Kidney (tissue), 14 donors: Measurements from ENCODE around the gene SRPX2. TPM values are rescaled to one million over a fixed set of nuclear protein-coding genes. Genes with fewer than 3 reads are reported as not detected.
A peak's percentile ranks its signal among the peaks of the same experiment; 100 is the strongest.

Source experiments
- DNase-seq, 5 donors: peaks; one replicate each; pipeline ENCODE4 v3.0.0-alpha.2; 2013 to 2020
- FAIRE-seq: peaks from 2 replicates; lab custom pipeline; 2012; peaks lifted over from hg19 to GRCh38; lab: Jason Lieb, UNC
- H3K27ac ChIP-seq, 2 donors: one replicate each; pipeline ENCODE4 v1.7.0; 2013; ENCODE audit warnings: low read depth in 2 of 2, low read length in 2 of 2, inconsistent platforms in 1 of 2
- H3K27me3 ChIP-seq: one replicate; pipeline ENCODE4 v1.7.1; 2013; ENCODE audit warnings: low read length, inconsistent platforms; ENCODE audit not compliant: control insufficient read depth, insufficient read depth
- H3K36me3 ChIP-seq, 3 donors: one replicate each; pipeline versions ENCODE4 v1.7.0 to v1.7.1; 2013; ENCODE audit warnings: low read length in 3 of 3, control low read depth in 1 of 3, inconsistent platforms in 1 of 3; ENCODE audit not compliant: insufficient read depth in 3 of 3, control insufficient read depth in 2 of 3
- H3K4me1 ChIP-seq, 3 donors: one replicate each; pipeline versions ENCODE4 v1.7.0 to v1.7.1; 2013; ENCODE audit warnings: low read length in 3 of 3, inconsistent platforms in 1 of 3, low read depth in 1 of 3; ENCODE audit not compliant: control insufficient read depth in 2 of 3, insufficient read depth in 2 of 3
- H3K4me3 ChIP-seq, 3 donors: one replicate each; pipeline versions ENCODE4 v1.7.0 to v1.8.1; 2013; ENCODE audit warnings: low read length in 3 of 3, control low read depth in 1 of 3, inconsistent platforms in 1 of 3
- H3K9ac ChIP-seq, 3 donors: one replicate each; pipeline versions ENCODE4 v1.7.0 to v1.7.1; 2013; ENCODE audit warnings: low read length in 3 of 3, control low read depth in 1 of 3, inconsistent platforms in 1 of 3
- H3K9me3 ChIP-seq, 3 donors: one replicate each; pipeline versions ENCODE4 v1.7.0 to v1.7.1; 2013; ENCODE audit warnings: low read length in 3 of 3, control low read depth in 1 of 3, inconsistent platforms in 1 of 3; ENCODE audit not compliant: control insufficient read depth in 2 of 3, insufficient read depth in 1 of 3
- CTCF ChIP-seq: IDR thresholded peaks from 3 replicates; pipeline ENCODE4 v1.5.1; 2012; ENCODE audit warnings: mild to moderate bottlenecking, moderate library complexity, borderline replicate concordance; ENCODE audit not compliant: insufficient read depth; ENCODE audit errors: extremely low read depth
- intact Hi-C: fragments of 100-400 bp; cut with DNase I; formaldehyde crosslinking; loops from one replicate; pipeline ENCODE4 v1.11.1; 2022
- polyA plus RNA-seq: library from polyadenylated mRNA; stranded (reverse); fragments of 350-450 nt; fragmentation: Illumina TruSeq; extraction: RNeasy Lipid Tissue Mini Kit (QIAGEN cat#74804); gene quantifications from one replicate; pipeline ENCODE4 v1.2.3, GENCODE V29; 2014; ENCODE audit warnings: low read depth, low replicate concordance; ENCODE audit not compliant: insufficient read depth
- total RNA-seq: library from RNA; stranded (reverse); fragmentation: NEBNext Ultra II Directional; extraction: Animal tissue kit (Norgen Biotek cat#: 25700); gene quantifications from one replicate; pipeline ENCODE4 v1.2.1, GENCODE V29; 2021
- donor health status: control.
- donor health status: control.
- donor health status: control.
- donor health status: control.
- donor health status: control.
- donor health status: DM: yes; HTN: yes; CAD: no.
- donor health status: Normal renal cell carcinoma (clear cell type).

SRPX2 gene
- total and polyA plus RNA-seq, 2 donors from 2014 or later = 3.2 to 4.5 TPM

GRCh38 chrX:100600340-100600739 is 43.7 kb upstream of the SRPX2 start:
- DNase-seq (no peak), FAIRE-seq (no peak)
- no peak overlapping the region for H3K4me3 ChIP-seq
- H3K27me3 ChIP-seq = no peaks in the 10 kb centered on the region
- no peaks in the 10 kb centered on the region for H3K36me3 ChIP-seq
- intact Hi-C loops = no loop called here
- H3K4me1 ChIP-seq = no peaks in the 10 kb centered on the region
- TF ChIP-seq CTCF = no peak
- no peak overlapping the region for H3K27ac ChIP-seq
- H3K9ac ChIP-seq = no peak overlapping the region
- no peaks in the 10 kb centered on the region for H3K9me3 ChIP-seq

GRCh38 chrX:100600758-100601157 is 43.2 kb upstream of the SRPX2 start:
- Histone ChIP-seq H3K27ac (no peak overlapping the region), H3K4me1 (no peaks in the 10 kb centered on the region), H3K9ac (no peak overlapping the region), H3K9me3 (no peaks in the 10 kb centered on the region), H3K36me3 (no peaks in the 10 kb centered on the region), H3K4me3 (no peak overlapping the region), H3K27me3 (no peaks in the 10 kb centered on the region)
- intact Hi-C loops = no loop called here
- DNase-seq (no peak), FAIRE-seq (peak; percentile 23)
- TF ChIP-seq CTCF = no peak

- no peaks in the 10 kb centered on the region for H3K36me3 ChIP-seq
- FAIRE-seq (no peak), DNase-seq (no peak)
- H3K9me3 ChIP-seq = no peaks in the 10 kb centered on the region
- no peak for TF ChIP-seq CTCF
- H3K27me3 ChIP-seq = no peaks in the 10 kb centered on the region
- intact Hi-C loops = no loop called here
- no peak overlapping the region for H3K9ac ChIP-seq
- no peak overlapping the region for H3K27ac ChIP-seq
- H3K4me3 ChIP-seq = no peak overlapping the region
- H3K4me1 ChIP-seq = no peaks in the 10 kb centered on the region
Observed at GRCh38 chrX:100606753-100607152, 37.2 kb upstream of the SRPX2 start.

GRCh38 chrX:100609591-100609990 is 34.4 kb upstream of the SRPX2 start:
- no peak overlapping the region for H3K9ac ChIP-seq
- no peak overlapping the region for H3K4me3 ChIP-seq
- no peaks in the 10 kb centered on the region for H3K36me3 ChIP-seq
- H3K27me3 ChIP-seq = no peaks in the 10 kb centered on the region
- DNase-seq (no peak), FAIRE-seq (peak; percentile 80)
- TF ChIP-seq CTCF = no peak
- H3K27ac ChIP-seq = no peak overlapping the region
- H3K9me3 ChIP-seq = no peaks in the 10 kb centered on the region
- intact Hi-C loops = no loop called here
- H3K4me1 ChIP-seq = no peaks in the 10 kb centered on the region
